ENCODE data around the gene MMP25.

GRCh38 chr16:3014971-3015370, 31.4 kb upstream of the MMP25 start:
- no peak for TF ChIP-seq POLR2AphosphoS5 (IDR thresholded peaks at IDR 0.05; ENCODE audit: low read depth, low read length)
- no peak for TF ChIP-seq CTCF (IDR thresholded peaks at IDR 0.05)
- TF ChIP-seq REST (IDR thresholded peaks at IDR 0.05; ENCODE audit: insufficient read depth in 1 of 2, low read depth in 2 of 2, low read length in 1 of 2), result no peak
- no peak for TF ChIP-seq TCF7L2 (IDR thresholded peaks at IDR 0.05; ENCODE audit: low read depth, low read length)

All from Panc1 (cell line).